GM12801 (cell line): ENCODE measurements around the gene TOX2.

Experiments
- TF ChIP-seq, protein P1 (sequence below): IDR thresholded peaks from one replicate; pipeline ENCODE4 v1.5.1; 2011; ENCODE audit warnings: control low read depth; ENCODE audit not compliant: insufficient read length; ENCODE audit errors: extremely low read depth

The TOX2 gene

DNA sequence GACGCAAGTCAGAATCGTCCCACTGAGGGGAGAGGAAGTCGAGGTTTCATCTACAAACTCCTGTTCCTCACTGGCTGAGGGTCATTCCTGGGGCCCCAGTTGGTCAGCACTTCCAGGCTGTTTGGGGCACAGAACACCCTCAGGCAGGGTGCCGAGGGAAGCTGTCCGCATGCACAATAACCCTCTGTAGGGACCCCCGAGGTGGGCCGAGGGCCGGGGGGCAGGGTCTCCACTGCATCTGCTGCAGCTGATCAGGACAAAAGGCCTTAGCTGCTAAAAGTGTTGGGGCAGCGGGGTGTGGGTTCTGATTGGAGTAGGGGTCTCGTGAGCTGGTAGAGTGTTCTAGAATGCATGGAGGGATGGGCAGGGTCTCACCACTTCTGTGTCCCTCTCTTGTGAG is 125.1 kb downstream of the TOX2 start:
- TF ChIP-seq, protein P1, sequence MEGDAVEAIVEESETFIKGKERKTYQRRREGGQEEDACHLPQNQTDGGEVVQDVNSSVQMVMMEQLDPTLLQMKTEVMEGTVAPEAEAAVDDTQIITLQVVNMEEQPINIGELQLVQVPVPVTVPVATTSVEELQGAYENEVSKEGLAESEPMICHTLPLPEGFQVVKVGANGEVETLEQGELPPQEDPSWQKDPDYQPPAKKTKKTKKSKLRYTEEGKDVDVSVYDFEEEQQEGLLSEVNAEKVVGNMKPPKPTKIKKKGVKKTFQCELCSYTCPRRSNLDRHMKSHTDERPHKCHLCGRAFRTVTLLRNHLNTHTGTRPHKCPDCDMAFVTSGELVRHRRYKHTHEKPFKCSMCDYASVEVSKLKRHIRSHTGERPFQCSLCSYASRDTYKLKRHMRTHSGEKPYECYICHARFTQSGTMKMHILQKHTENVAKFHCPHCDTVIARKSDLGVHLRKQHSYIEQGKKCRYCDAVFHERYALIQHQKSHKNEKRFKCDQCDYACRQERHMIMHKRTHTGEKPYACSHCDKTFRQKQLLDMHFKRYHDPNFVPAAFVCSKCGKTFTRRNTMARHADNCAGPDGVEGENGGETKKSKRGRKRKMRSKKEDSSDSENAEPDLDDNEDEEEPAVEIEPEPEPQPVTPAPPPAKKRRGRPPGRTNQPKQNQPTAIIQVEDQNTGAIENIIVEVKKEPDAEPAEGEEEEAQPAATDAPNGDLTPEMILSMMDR: no peak

DNA sequence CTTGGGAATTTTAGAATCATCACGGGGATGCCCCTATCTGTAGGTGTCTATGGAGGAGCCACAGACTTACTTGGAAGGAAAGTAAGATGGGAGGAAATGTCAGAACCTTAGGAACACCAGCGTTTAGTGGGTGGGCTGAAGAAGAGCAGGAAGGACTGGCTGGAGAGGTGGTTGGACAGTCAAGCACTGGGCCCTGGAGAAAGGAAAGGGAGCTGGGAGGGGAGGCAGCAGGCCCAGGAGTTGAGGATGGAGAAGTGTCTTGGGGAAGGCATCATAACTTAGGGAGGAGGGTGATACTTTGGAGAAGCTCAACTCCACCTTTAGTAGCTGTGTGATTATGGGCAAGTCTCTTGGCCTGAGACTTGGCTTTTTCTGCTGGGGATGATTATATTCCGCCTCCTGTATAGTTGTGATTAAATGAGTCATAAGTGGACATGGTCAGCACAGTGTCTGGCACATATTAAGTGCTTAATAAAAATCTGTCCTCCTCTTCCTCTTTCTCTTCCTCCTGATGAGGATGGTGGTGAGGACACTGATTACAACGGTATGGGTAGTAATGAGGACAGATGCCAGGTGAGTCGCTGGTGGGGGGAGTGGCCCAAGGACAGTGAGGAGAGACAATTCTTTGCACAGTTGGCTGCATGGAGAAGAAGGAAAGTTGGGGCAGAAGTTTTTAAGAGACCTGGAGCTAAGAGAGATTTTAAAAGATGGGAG is 125.7 kb downstream of the TOX2 start:
- TF ChIP-seq, protein P1: no peak

DNA sequence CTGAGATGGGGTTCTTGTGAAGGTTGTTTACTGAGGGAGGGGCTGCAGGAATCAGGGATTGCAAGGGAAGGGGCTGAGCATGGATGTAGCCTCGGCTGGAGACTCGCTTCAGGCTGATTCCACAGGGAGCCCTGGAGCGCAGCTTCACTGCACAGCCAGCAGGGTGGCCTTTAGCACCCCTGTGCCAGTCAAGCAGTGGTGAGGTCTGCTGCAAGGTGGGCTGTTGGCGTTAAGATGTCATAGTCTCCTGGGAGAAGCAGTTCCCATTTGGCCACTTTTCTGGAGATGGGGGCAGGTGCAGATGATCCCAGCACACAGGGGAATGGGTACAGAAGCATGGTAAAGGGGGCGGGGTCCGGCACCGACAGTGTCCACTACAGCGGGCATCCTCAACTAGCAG is 126.3 kb downstream of the TOX2 start:
- TF ChIP-seq, protein P1: no peak

GRCh38 chr20:44050327-44050726 is 135.7 kb downstream of the TOX2 start:
- TF ChIP-seq, protein P1: no peak

DNA sequence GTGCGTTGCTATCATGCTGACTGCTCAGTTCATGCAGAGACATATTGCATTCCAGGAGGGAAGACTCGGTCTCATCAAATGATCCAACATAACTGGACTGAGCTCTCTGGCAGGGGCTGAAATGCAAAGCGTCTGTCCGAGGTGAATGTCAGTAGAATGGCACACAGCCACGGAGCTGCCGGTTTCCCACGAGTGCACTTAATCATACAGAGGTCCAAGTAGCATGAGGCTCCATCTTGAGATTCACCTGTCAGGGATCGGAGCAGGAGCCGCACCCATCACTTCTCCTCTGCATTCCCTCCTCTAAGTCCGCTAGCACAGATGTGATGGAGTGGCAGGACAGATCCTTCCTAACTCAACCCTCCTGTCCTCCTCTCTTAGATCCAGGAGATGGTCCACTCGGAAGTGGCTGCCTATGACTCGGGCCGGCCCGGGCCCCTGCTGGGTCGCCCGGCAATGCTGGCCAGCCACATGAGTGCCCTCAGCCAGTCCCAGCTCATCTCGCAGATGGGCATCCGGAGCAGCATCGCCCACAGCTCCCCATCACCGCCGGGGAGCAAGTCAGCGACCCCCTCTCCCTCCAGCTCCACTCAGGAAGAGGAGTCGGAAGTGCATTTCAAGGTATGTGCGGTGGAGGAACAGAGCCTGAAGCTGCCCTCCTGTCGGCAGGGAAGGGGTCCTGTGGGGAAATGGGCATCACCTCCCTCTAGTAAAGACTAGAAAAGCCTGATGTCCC is 136.4 kb downstream of the TOX2 start:
- TF ChIP-seq, protein P1: no peak

DNA sequence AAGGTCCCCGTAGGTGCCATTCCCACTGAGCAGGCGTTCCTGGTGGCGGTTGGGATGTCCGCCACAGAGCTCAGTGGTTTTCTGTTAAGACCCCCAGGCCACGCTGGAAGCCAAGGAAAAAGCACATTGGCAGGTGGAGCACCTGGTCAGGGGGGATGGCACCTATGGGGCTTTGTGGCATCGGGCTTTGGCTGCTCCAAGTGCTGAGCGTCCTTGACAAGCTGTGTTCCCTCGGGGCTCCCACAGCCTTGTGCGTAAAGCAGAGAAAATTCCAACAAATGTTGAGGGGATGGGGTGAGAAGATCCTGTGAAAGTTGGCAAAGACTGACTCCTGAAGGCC is 137.0 kb downstream of the TOX2 start:
- TF ChIP-seq, protein P1: no peak

DNA sequence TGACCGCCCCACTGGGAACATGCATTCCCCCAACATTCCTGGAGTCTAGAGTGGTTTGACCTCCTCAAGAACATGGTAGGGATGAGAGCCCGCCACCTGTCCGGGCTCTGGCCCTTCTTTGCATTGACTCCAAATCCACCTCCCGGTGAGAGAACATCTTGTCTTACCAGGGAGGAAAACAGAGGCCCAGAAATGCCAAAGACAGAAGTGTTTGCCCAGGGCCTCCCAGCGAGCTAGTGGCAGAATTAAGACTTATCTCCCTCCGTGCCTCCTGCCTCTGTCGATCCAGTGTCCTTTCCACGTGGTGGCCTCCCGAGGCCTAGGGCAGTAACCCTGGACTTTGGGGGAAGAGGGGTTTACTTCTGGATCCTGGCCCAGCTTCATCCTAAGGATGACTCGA is 137.5 kb downstream of the TOX2 start:
- TF ChIP-seq, protein P1: no peak
